OCI-LY1 (cell line): ENCODE data around the gene RAB6B.

Source experiments
- H2AFZ ChIP-seq: fragments of 200-600 bp; sonication (generic), shearing (Covaris generic); 2 replicates; pipeline ENCODE4 v1.6.0; 2014; ENCODE audit warnings: antibody characterized with exemption, mild to moderate bottlenecking, low read length
- H3F3A ChIP-seq: fragments of 200-600 bp; sonication (generic), shearing (Covaris generic); 2 replicates; pipeline ENCODE4 v1.6.0; 2014; ENCODE audit warnings: mild to moderate bottlenecking, antibody characterized with exemption, low read length, moderate library complexity; ENCODE audit not compliant: insufficient read depth
- H3K27ac ChIP-seq: fragments of 200-600 bp; sonication (generic); 2 replicates; pipeline ENCODE4 v1.5.1; 2014; ENCODE audit warnings: low read length, mixed run types, mild to moderate bottlenecking, low read depth; ENCODE audit not compliant: poor library complexity, severe bottlenecking
- H3K27me3 ChIP-seq: fragments of 200-600 bp; sonication (generic); 2 replicates; pipeline ENCODE4 v1.6.0; 2014; ENCODE audit warnings: antibody characterized with exemption, mild to moderate bottlenecking, low read length, moderate library complexity; ENCODE audit not compliant: insufficient read depth
- H3K36me3 ChIP-seq: fragments of 200-600 bp; sonication (generic); 2 replicates; pipeline ENCODE4 v1.6.1; 2014; ENCODE audit warnings: mild to moderate bottlenecking, antibody characterized with exemption, low read length, moderate library complexity, mixed read lengths; ENCODE audit not compliant: insufficient read depth
- H3K4me1 ChIP-seq: fragments of 200-600 bp; sonication (generic); 2 replicates; pipeline ENCODE4 v1.5.1; 2014; ENCODE audit warnings: mild to moderate bottlenecking, low read length, moderate library complexity; ENCODE audit not compliant: insufficient read depth, severe bottlenecking
- H3K4me2 ChIP-seq: fragments of 200-600 bp; sonication (generic), shearing (Covaris generic); 2 replicates; pipeline ENCODE4 v1.6.1; 2014; ENCODE audit warnings: low read length
- H3K4me3 ChIP-seq: fragments of 200-600 bp; sonication (generic); 2 replicates; pipeline ENCODE4 v1.5.1; 2014; ENCODE audit warnings: low read length, low read depth, mild to moderate bottlenecking, mixed read lengths; ENCODE audit not compliant: poor library complexity, severe bottlenecking
- H3K79me2 ChIP-seq: fragments of 200-600 bp; shearing (Covaris generic); 2 replicates; pipeline ENCODE4 v1.6.1; 2016; ENCODE audit warnings: mixed run types, low read length, mixed read lengths; ENCODE audit not compliant: insufficient read depth
- H3K9ac ChIP-seq: fragments of 200-600 bp; sonication (generic), shearing (Covaris generic); 2 replicates; pipeline ENCODE4 v1.6.1; 2014; ENCODE audit warnings: mild to moderate bottlenecking, low read length, mixed read lengths
- H3K9me2 ChIP-seq: fragments of 200-600 bp; sonication (generic), shearing (Covaris generic); 2 replicates; pipeline ENCODE4 v1.6.1; 2014; ENCODE audit warnings: low read depth, mild to moderate bottlenecking, low read length, mixed read lengths
- H3K9me3 ChIP-seq: fragments of 200-600 bp; shearing (Covaris generic); 2 replicates; pipeline ENCODE4 v1.6.1; 2014; ENCODE audit warnings: low read length, mixed read lengths
- H4K20me1 ChIP-seq: fragments of 200-600 bp; sonication (generic), shearing (Covaris generic); 2 replicates; pipeline ENCODE4 v1.6.0; 2016; ENCODE audit warnings: mild to moderate bottlenecking, low read length; ENCODE audit not compliant: insufficient read depth
- EZH2 ChIP-seq: fragments of 200-600 bp; sonication (generic), shearing (Covaris generic); IDR thresholded peaks from 2 replicates; pipeline ENCODE4 v1.8.0; 2017; ENCODE audit warnings: borderline replicate concordance, mixed run types, mild to moderate bottlenecking, antibody characterized with exemption, low read length, moderate library complexity, mixed read lengths
- TF ChIP-seq, protein P1 (sequence below): fragments of 200-600 bp; sonication (generic), shearing (Covaris generic); IDR thresholded peaks from 2 replicates; pipeline ENCODE4 v1.5.1; 2017; ENCODE audit warnings: mild to moderate bottlenecking, antibody characterized with exemption, low read length, moderate library complexity, mixed read lengths

The RAB6B gene

DNA sequence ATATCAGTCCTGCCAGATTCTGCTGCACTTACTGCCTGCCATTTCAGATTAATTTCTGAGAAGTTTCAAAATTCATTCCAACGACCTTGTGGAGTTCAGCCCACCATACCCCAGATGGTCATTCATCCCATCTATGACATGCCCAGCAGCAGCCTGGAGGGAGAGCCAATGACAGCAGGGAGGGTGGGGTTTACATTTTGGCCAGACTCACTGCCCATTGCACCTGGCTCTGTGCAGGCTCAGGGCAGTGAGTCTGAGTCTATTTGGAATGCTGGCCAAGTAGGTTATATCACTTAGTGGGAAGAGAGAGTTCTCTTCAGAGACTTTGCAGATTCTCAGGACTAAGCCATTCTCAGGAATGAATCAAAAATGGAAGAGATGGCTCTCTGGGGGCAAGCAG is 68.5 kb downstream of the RAB6B start:
- Histone ChIP-seq H3K9me2 (no peaks in the 10 kb centered on the region), H3F3A (no peaks in the 10 kb centered on the region)
- no peak for TF ChIP-seq EZH2
- TF ChIP-seq, protein P1, sequence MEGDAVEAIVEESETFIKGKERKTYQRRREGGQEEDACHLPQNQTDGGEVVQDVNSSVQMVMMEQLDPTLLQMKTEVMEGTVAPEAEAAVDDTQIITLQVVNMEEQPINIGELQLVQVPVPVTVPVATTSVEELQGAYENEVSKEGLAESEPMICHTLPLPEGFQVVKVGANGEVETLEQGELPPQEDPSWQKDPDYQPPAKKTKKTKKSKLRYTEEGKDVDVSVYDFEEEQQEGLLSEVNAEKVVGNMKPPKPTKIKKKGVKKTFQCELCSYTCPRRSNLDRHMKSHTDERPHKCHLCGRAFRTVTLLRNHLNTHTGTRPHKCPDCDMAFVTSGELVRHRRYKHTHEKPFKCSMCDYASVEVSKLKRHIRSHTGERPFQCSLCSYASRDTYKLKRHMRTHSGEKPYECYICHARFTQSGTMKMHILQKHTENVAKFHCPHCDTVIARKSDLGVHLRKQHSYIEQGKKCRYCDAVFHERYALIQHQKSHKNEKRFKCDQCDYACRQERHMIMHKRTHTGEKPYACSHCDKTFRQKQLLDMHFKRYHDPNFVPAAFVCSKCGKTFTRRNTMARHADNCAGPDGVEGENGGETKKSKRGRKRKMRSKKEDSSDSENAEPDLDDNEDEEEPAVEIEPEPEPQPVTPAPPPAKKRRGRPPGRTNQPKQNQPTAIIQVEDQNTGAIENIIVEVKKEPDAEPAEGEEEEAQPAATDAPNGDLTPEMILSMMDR = no peak

GRCh38 chr3:133825969-133826727 is 69.5 kb downstream of the RAB6B start:
- H3K27me3 ChIP-seq = no peaks in the 10 kb centered on the region
- H4K20me1 ChIP-seq = no peaks in the 10 kb centered on the region
- no peak overlapping the region for H3K9ac ChIP-seq
- no peaks in the 10 kb centered on the region for H3K9me2 ChIP-seq
- no peak overlapping the region for H3K27ac ChIP-seq
- TF ChIP-seq, protein P1 = no peak
- TF ChIP-seq EZH2 = no peak
- H3F3A ChIP-seq = no peaks in the 10 kb centered on the region
- no peak overlapping the region for H3K4me2 ChIP-seq
- H3K9me3 ChIP-seq = no peaks in the 10 kb centered on the region
- no peak overlapping the region for H3K4me3 ChIP-seq
- peaks cover 35% of the 10 kb centered on the region for H3K36me3 ChIP-seq
- no peak overlapping the region for H2AFZ ChIP-seq
- no peaks in the 10 kb centered on the region for H3K79me2 ChIP-seq
- no peaks in the 10 kb centered on the region for H3K4me1 ChIP-seq

More for the DNA sequence above, 68.5 kb downstream of the RAB6B start:
- Histone ChIP-seq H3K4me3 (no peak overlapping the region), H3K27ac (no peak overlapping the region), H2AFZ (no peak overlapping the region), H3K9ac (no peak overlapping the region), H3K9me3 (no peaks in the 10 kb centered on the region), H4K20me1 (no peaks in the 10 kb centered on the region), H3K27me3 (0 out of 2 replicates have a peak, but pooled peaks cover 9% of the 10 kb centered on the region), H3K79me2 (no peaks in the 10 kb centered on the region), H3K4me1 (no peaks in the 10 kb centered on the region), H3K4me2 (no peak overlapping the region), H3K36me3 (peaks cover 26% of the 10 kb centered on the region)

DNA sequence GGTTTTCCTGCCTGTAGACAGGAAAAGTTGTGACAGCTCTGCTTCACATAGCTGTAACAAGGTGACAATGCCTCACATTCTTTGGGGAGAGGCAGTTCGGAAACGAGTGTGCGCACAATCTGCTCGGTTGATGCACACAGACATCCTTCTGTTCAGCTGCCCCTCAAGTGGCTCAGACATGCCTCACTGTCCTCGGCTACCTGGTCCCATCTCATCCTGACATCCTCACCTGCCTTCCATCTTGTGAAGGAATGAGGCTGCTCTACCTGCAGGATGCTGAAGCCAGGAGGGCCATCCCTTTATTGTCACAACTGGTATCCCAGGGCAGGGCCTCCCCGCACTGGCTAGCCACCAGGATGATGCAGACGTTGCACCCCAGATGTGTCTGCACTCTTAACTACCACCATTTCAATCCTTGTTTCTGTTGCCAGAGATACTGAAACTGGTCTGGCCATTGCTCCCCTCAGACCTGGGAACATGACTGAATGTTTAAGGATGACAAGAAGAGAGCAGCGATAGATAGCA is 70.7 kb downstream of the RAB6B start:
- Histone ChIP-seq H3K4me3 (no peak overlapping the region), H3K4me1 (no peaks in the 10 kb centered on the region), H2AFZ (no peak overlapping the region), H3K9me2 (no peaks in the 10 kb centered on the region), H3K9me3 (no peaks in the 10 kb centered on the region), H3K27me3 (no peaks in the 10 kb centered on the region), H4K20me1 (no peaks in the 10 kb centered on the region), H3K27ac (no peak overlapping the region), H3F3A (no peaks in the 10 kb centered on the region), H3K9ac (no peak overlapping the region), H3K79me2 (no peaks in the 10 kb centered on the region), H3K4me2 (no peak overlapping the region), H3K36me3 (peaks cover 47% of the 10 kb centered on the region)
- no peak for TF ChIP-seq EZH2
- TF ChIP-seq, protein P1 = no peak
